Measurements from ENCODE around the gene CLASP1. TPM values are rescaled to one million over a fixed set of nuclear protein-coding genes. Genes with fewer than 3 reads are reported as not detected.

The CLASP1 gene
- total RNA-seq, 2 experiments from 2014 or later, result 33.8 to 72.4 TPM

GRCh38 chr2:121330921-121331320, 318.3 kb downstream of the CLASP1 start:
- Histone ChIP-seq H3K27ac (ENCODE audit: low read depth, low read length, poor library complexity, severe bottlenecking) (no peak overlapping the region), H3K79me2 (ENCODE audit: insufficient read depth, low read depth, low read length) (no peaks in the 10 kb centered on the region), H3K36me3 (ENCODE audit: insufficient read depth, low read length) (no peaks in the 10 kb centered on the region), H3K9me3 (ENCODE audit: low read length) (no peaks in the 10 kb centered on the region), H2AFZ (ENCODE audit: low read length) (no peak overlapping the region), H3K4me1 (ENCODE audit: insufficient read depth, low read length, poor library complexity, severe bottlenecking) (peaks cover 3% of the 10 kb centered on the region), H3K4me2 (ENCODE audit: low read length) (no peak overlapping the region), H4K20me1 (ENCODE audit: insufficient read depth, low read length) (no peaks in the 10 kb centered on the region), H3K9me2 (ENCODE audit: insufficient read depth, low read length) (no peaks in the 10 kb centered on the region), H3K4me3 (ENCODE audit: low read depth, low read length, poor library complexity, severe bottlenecking) (no peak overlapping the region)
- intact Hi-C loops (cut with micrococcal nuclease; ENCODE audit: unreplicated experiment), result no loop called here
- no TSS peak for BruUV-seq (replicated peaks)
- TF ChIP-seq, protein P1, sequence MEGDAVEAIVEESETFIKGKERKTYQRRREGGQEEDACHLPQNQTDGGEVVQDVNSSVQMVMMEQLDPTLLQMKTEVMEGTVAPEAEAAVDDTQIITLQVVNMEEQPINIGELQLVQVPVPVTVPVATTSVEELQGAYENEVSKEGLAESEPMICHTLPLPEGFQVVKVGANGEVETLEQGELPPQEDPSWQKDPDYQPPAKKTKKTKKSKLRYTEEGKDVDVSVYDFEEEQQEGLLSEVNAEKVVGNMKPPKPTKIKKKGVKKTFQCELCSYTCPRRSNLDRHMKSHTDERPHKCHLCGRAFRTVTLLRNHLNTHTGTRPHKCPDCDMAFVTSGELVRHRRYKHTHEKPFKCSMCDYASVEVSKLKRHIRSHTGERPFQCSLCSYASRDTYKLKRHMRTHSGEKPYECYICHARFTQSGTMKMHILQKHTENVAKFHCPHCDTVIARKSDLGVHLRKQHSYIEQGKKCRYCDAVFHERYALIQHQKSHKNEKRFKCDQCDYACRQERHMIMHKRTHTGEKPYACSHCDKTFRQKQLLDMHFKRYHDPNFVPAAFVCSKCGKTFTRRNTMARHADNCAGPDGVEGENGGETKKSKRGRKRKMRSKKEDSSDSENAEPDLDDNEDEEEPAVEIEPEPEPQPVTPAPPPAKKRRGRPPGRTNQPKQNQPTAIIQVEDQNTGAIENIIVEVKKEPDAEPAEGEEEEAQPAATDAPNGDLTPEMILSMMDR (conservative IDR thresholded peaks at IDR 0.05; ENCODE audit: low read length), result no peak
- TF ChIP-seq EZH2phosphoT487 (IDR thresholded peaks at IDR 0.05; ENCODE audit: borderline replicate concordance, low read depth, low read length), result no peak
- CTCF ChIA-PET (ENCODE audit: unreplicated experiment), result no interaction called here
- POLR2A ChIA-PET, result no interaction called here
- DNase-seq (ENCODE audit: low spot score), result no peak

DNA sequence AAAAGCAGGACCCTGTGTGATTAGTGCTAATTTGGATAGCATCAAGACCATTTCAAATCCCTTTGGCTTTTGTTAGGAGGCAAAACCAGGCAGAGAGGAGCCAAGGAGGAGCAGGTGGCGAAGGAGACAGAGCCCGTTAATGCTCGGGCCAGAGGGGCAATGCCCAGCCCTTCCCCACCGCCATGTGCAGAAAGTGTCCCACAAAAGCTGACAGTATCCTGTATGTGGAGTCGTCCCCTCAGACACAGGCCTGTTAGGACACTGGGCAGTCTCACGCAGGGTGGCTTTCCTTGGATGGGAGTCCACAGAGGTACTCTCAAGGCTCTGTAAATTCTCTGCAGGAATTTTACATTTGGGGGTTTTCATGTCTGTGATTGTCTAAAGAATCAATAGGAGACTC, 319.5 kb downstream of the CLASP1 start:
- TF ChIP-seq, protein P1 (conservative IDR thresholded peaks at IDR 0.05; ENCODE audit: low read length), result no peak
- TF ChIP-seq EZH2phosphoT487 (IDR thresholded peaks at IDR 0.05; ENCODE audit: borderline replicate concordance, low read depth, low read length), result no peak
- H3K4me1 ChIP-seq (ENCODE audit: insufficient read depth, low read length, poor library complexity, severe bottlenecking), result no peaks in the 10 kb centered on the region
- no peaks in the 10 kb centered on the region for H4K20me1 ChIP-seq (ENCODE audit: insufficient read depth, low read length)
- intact Hi-C loops (cut with micrococcal nuclease; ENCODE audit: unreplicated experiment), result loop anchor here (10.0 kb wide), 1 partner anchor 245 kb away; no protein-coding TSS in a partner anchor
- H3K4me2 ChIP-seq (ENCODE audit: low read length), result no peak overlapping the region
- BruUV-seq (replicated peaks), result no TSS peak
- CTCF ChIA-PET (ENCODE audit: unreplicated experiment), result no interaction called here
- H3K4me3 ChIP-seq (ENCODE audit: low read depth, low read length, poor library complexity, severe bottlenecking), result no peak overlapping the region
- H2AFZ ChIP-seq (ENCODE audit: low read length), result no peak overlapping the region
- H3K36me3 ChIP-seq (ENCODE audit: insufficient read depth, low read length), result no peaks in the 10 kb centered on the region
- POLR2A ChIA-PET, result no interaction called here
- H3K79me2 ChIP-seq (ENCODE audit: insufficient read depth, low read depth, low read length), result no peaks in the 10 kb centered on the region
- DNase-seq (ENCODE audit: low spot score), result no peak
- no peaks in the 10 kb centered on the region for H3K9me3 ChIP-seq (ENCODE audit: low read length)
- H3K9me2 ChIP-seq (ENCODE audit: insufficient read depth, low read length), result no peaks in the 10 kb centered on the region
- H3K27ac ChIP-seq (ENCODE audit: low read depth, low read length, poor library complexity, severe bottlenecking), result no peak overlapping the region

DNA sequence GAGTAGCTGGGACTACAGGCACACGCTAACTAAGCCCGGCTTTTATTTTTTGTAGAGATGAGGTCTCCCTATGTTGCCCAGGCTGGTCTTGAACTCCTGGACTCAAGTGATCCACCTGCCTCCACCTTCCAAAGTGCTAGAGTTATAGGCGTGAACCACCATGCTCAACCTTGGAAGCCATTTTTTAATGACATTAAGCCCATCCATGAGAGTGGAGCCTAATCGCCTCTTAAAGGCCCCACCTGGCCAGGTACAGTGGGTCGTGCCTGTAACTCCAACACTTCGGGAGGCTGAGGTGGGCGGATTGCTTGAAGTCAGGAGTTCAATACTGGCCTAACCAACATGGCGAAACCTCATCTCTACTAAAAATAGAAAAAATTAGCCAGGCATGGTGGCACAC, 322.6 kb downstream of the CLASP1 start:
- intact Hi-C loops (cut with micrococcal nuclease; ENCODE audit: unreplicated experiment), result loop anchor here (10.0 kb wide), 1 partner anchor 242 kb away; no protein-coding TSS in a partner anchor
- Histone ChIP-seq H3K9me2 (ENCODE audit: insufficient read depth, low read length) (no peaks in the 10 kb centered on the region), H3K4me1 (ENCODE audit: insufficient read depth, low read length, poor library complexity, severe bottlenecking) (no peaks in the 10 kb centered on the region), H2AFZ (ENCODE audit: low read length) (no peak overlapping the region), H4K20me1 (ENCODE audit: insufficient read depth, low read length) (no peaks in the 10 kb centered on the region), H3K79me2 (ENCODE audit: insufficient read depth, low read depth, low read length) (no peaks in the 10 kb centered on the region), H3K9me3 (ENCODE audit: low read length) (no peaks in the 10 kb centered on the region), H3K4me3 (ENCODE audit: low read depth, low read length, poor library complexity, severe bottlenecking) (no peak overlapping the region), H3K4me2 (ENCODE audit: low read length) (no peak overlapping the region), H3K36me3 (ENCODE audit: insufficient read depth, low read length) (no peaks in the 10 kb centered on the region), H3K27ac (ENCODE audit: low read depth, low read length, poor library complexity, severe bottlenecking) (no peak overlapping the region)
- no peak for DNase-seq (ENCODE audit: low spot score)
- no peak for TF ChIP-seq EZH2phosphoT487 (IDR thresholded peaks at IDR 0.05; ENCODE audit: borderline replicate concordance, low read depth, low read length)
- TF ChIP-seq, protein P1 (conservative IDR thresholded peaks at IDR 0.05; ENCODE audit: low read length), result no peak
- BruUV-seq (replicated peaks), result no TSS peak
- POLR2A ChIA-PET, result no interaction called here
- CTCF ChIA-PET (ENCODE audit: unreplicated experiment), result no interaction called here
